Neural cell (in vitro differentiated cells): ENCODE results near the gene LIPC.

Experiments
- EZH2 ChIP-seq: fragments of 200-600, 300-800 bp; shearing (Covaris generic), sonication (generic); IDR thresholded peaks from 2 replicates; pipeline ENCODE4 v1.6.1; 2014; ENCODE audit warnings: antibody characterized with exemption, low read length, borderline replicate concordance, mild to moderate bottlenecking; ENCODE audit not compliant: insufficient read depth, poor library complexity, severe bottlenecking
- POLR2AphosphoS5 ChIP-seq: IDR thresholded peaks from 2 replicates; pipeline ENCODE4 v1.6.1; 2012
- TAF1 ChIP-seq: IDR thresholded peaks from 2 replicates; pipeline ENCODE4 v1.6.1; 2012; ENCODE audit warnings: low read depth

GRCh38 chr15:58483376-58483775, 51.6 kb downstream of the LIPC start:
- TF ChIP-seq TAF1 (no peak), POLR2AphosphoS5 (no peak), EZH2 (no peak)
